Large intestine (tissue), 3 donors: Measurements from ENCODE around the gene ERF. TPM values are rescaled to one million over a fixed set of nuclear protein-coding genes. Genes with fewer than 3 reads are reported as not detected.
"Not testable (repeated sequence)": the region's sequence is repeated elsewhere in the genome, so short reads cannot be mapped to it uniquely, and the experiment has no call there.

ENCODE experiments used
- DNase-seq, 2 donors: peaks; one replicate each; pipeline versions ENCODE4 v3.0.0 to v3.0.0-alpha.2; 2013
- H3K27ac ChIP-seq: one replicate; pipeline ENCODE4 v1.5.1; 2013; ENCODE audit warnings: low read length
- H3K27me3 ChIP-seq: 2 replicates; pipeline ENCODE4 v1.6.1; 2013; ENCODE audit warnings: low read length; ENCODE audit not compliant: control insufficient read depth, insufficient read depth
- H3K36me3 ChIP-seq: 2 replicates; pipeline ENCODE4 v1.6.1; 2013; ENCODE audit warnings: low read length; ENCODE audit not compliant: control insufficient read depth, insufficient read depth
- H3K4me1 ChIP-seq: one replicate; pipeline ENCODE4 v1.6.1; 2013; ENCODE audit warnings: low read length; ENCODE audit not compliant: control insufficient read depth, insufficient read depth
- H3K4me3 ChIP-seq: one replicate; pipeline ENCODE4 v1.5.1; 2013; ENCODE audit warnings: low read length
- H3K9me3 ChIP-seq: one replicate; pipeline ENCODE4 v1.6.1; 2013; ENCODE audit warnings: mild to moderate bottlenecking, low read depth, low read length, moderate library complexity; ENCODE audit not compliant: control insufficient read depth
- WGBS: methylation state at CpG from one replicate; pipeline ENCODE4 v1.1.5; 2013; ENCODE audit warnings: low lambda C conversion rate; ENCODE audit not compliant: insufficient coverage; 5-methylcytosine and 5-hydroxymethylcytosine counted together
- polyA plus RNA-seq: library from polyadenylated mRNA; unstranded; fragments of 120-200 nt; gene quantifications from one replicate; pipeline ENCODE4 v1.2.1, GENCODE V29; 2013

Gene ERF
- polyA plus RNA-seq, 1 donor: 70.3 TPM

DNA sequence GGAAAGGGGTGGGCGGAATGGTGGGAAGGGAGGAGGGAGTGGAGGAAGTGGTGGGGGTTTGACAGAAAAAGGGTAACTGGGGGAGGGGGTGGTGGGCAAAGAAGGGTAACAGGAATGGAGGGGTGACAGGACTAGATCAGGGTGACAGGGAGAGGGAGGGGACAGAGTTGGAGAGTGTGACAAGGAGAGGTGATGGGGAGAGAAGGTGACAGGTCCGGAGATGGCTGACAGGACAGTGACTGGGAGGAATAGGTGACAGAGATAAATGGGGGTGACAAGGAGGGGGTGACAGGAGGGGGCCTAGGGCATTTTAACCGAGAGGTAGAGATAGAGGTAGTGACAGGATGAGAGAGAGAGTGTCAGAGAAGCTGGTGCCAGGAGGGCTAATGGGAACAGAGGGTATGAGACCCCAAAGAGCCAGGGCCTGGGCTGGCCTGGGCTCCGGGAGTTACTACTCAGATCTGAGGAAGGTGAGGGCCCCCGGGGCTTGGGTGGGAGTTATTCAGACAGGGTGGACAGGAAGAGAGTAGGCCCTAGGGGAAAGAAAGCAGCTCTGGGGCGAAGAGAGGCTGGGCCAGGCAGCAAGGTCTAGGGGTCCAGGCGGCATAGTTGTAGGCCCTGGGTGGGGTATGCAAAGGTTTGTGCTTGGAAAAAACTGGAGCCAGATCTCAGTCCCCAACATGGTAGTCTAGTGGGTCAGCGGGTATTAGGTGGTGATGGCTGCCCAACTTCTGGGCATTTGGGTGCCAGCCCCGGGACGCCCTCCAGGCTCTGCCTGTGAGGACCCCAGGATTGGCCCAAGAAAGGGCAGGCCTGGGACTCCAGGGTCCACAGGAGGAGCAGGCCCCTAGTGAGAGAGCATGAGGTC, 14.8 kb upstream of the ERF start:
- 0% methylated on average over 2 of the region's 10 CpGs for WGBS
- H3K36me3 ChIP-seq: peaks cover 33% of the 10 kb centered on the region
- H3K27me3 ChIP-seq: no peaks in the 10 kb centered on the region
- H3K9me3 ChIP-seq: no peaks in the 10 kb centered on the region
- DNase-seq: peak in 1 of 2 donors; percentile 44
- peak overlapping the region; percentile 63 for H3K4me3 ChIP-seq
- H3K4me1 ChIP-seq: peaks cover 28% of the 10 kb centered on the region
- H3K27ac ChIP-seq: peak overlapping the region; percentile 86

DNA sequence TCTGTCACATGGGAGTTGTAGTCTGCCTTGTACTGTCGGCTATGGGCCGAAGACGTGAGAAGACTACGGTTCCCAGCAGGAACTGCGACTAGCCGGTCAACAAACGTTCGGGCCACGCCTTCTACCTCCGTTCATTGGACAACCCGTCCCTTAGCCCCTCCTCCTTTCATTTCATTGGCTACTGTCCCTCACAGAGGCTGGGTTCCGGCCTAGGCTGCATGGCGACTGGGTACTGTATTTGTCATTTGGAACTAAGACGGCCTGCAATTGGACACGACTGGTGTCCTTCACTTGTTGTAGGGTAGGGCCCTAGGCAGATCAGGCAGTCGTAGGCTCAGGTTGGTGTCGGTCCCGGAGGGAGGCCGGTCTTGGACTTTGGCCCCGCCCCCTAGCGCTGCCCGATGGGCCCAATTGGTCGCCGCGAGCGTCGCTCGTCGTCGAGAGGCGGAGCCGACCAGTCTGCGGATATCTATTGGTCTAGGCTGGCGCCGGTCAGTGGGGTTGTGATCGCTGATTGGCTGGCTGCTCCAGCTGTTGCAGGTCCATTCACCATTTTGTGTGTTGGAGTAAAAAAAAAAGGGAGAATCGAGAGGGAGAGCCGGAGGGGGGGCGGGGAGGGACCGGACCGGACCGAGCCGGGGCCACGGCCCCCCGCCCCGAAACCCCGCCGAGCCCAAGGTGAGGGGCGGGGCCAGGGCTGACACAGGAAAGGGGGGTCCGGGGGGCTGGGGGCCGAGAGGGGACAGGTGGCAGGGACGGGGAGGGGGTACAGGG, 14.0 kb upstream of the ERF start, which contains the start of gene CIC:
TSS of gene CIC (plus strand) at position 549 of the 774 bp plus-strand sequence. CDS start 2,532 bp downstream, outside the sequence.
- Histone ChIP-seq H3K4me1 (peaks cover 28% of the 10 kb centered on the region), H3K36me3 (peaks cover 25% of the 10 kb centered on the region), H3K4me3 (peak within 1 kb of the TSS; percentile 70), H3K27me3 (no peaks in the 10 kb centered on the region), H3K27ac (peak within 1 kb of the TSS; percentile 90), H3K9me3 (no peaks in the 10 kb centered on the region)
- peak; percentile 100 for DNase-seq
- no CpG with 5 or more reads among the region's 52 CpGs for WGBS

DNA sequence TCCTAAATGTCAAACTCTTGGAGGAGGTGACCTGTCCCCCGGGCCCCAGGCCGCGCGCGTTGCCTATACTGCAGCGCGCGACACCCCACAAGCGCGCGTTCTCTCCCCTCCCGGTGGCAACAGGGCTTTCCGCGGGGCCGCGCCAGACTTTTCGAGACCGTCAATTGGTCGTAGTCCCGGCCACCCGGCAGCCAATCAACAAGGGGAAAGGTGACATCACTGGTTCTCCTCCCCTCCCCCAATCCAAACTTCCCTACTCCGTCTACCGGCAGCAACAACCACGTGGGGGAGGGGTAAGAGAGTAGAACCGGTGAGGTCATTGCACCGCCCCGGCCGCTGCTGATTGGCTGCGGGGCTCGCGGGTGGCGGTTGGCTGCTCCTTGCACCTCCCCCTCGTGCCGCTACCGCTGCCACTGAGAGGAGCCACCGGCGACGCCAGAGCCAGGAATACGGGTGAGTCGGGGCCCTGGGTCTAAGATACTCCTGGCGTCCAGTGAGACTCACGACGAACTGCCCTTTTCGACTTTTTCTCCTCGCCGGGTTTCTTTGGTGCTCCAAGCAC, 13.3 kb upstream of the ERF start:
- H3K9me3 ChIP-seq: no peaks in the 10 kb centered on the region
- no CpG with 5 or more reads among the region's 46 CpGs for WGBS
- peak overlapping the region; percentile 90 for H3K27ac ChIP-seq
- H3K4me1 ChIP-seq: peaks cover 28% of the 10 kb centered on the region
- H3K4me3 ChIP-seq: peak overlapping the region; percentile 70
- DNase-seq: peak; percentile 100
- peaks cover 18% of the 10 kb centered on the region for H3K36me3 ChIP-seq
- H3K27me3 ChIP-seq: no peaks in the 10 kb centered on the region

DNA sequence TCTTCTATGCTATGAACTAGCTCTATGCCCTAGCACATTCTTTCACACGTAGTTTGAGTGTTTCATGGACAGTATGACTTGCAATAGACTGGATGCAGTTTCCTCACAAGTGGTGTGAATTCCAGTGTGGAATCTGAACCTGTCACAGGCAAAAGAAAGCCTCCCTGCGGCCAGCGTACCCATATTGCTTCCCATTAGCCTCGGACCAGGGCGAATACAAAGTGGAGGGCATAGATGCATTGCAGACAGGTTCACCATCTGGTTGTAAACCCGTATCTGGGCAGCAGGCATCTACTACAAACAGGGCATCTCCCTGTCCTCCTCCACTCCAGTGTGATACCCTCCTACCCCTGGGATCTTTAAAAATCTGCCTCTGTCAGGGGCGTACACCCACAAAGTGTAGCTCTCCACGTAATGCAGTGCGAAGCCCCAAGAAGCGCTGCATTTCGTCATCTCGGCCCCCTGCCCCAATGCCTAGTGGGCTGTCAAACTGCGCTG, 12.8 kb upstream of the ERF start:
- no peaks in the 10 kb centered on the region for H3K9me3 ChIP-seq
- peak overlapping the region; percentile 70 for H3K4me3 ChIP-seq
- no CpG with 5 or more reads among the region's 13 CpGs for WGBS
- peak overlapping the region; percentile 90 for H3K27ac ChIP-seq
- peak in 1 of 2 donors; percentile 22 for DNase-seq
- peaks cover 28% of the 10 kb centered on the region for H3K4me1 ChIP-seq
- H3K27me3 ChIP-seq: no peaks in the 10 kb centered on the region
- peaks cover 13% of the 10 kb centered on the region for H3K36me3 ChIP-seq

DNA sequence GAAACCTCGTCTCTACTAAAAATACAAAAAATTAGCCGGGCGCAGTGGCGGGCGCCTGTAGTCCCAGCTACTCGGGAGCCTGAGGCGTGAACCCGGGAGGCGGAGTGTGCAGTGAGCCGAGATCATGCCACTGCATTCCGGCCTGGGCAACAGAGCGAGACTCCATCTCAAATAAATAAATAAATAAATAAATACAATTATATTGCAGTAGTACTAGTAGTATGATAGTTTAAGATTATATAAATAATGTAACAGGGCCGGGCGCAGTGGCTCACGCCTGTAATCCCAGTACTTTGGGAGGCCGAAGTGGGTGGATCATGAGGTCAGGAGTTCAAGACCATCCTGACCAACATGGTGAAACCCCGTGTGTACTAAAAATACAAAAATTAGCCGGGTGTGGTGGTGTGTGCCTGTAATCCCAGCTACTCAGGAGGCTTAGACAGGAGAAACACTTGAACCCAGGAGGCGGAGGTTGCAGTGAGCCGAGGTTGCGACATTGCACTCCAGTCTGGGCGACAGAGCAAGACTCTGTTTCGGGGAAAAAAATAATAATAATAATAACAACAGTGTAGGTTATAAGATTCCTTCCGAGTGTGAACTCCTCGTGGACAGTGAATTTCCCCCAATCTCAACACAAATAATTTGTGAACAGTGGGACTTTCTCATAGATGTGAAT, 12.1 kb upstream of the ERF start:
- H3K27ac ChIP-seq, DNase-seq: not testable (repeated sequence)
- 88% methylated on average over 3 of the region's 25 CpGs for WGBS

DNA sequence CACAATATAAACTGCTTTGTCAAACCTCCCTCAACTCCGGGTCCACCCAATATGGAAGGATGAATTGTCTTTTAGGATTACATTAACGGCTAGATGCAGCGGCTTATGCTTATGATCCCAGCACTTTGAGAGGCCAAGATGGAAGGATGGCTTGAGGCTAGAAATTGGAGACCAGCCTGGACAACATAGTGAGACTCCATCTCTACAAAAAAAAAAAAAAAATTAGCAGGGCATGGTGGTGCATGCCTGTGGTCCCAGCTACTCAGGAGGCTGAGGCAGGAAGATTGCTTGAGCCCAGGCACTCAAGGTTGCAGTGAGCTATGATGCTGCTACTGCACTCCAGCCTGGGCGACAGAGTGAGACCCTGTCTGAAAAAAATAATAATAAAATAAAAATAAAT, 11.2 kb upstream of the ERF start:
- peaks cover 20% of the 10 kb centered on the region for H3K4me1 ChIP-seq
- not testable (repeated sequence) for H3K27ac ChIP-seq, H3K36me3 ChIP-seq, DNase-seq, H3K9me3 ChIP-seq, H3K27me3 ChIP-seq, H3K4me3 ChIP-seq
- WGBS: no CpG with 5 or more reads among the region's 4 CpGs

More for the DNA sequence above, 12.1 kb upstream of the ERF start:
- not testable (repeated sequence) for H3K9me3 ChIP-seq, H3K27me3 ChIP-seq, H3K4me3 ChIP-seq, H3K36me3 ChIP-seq
- peaks cover 28% of the 10 kb centered on the region for H3K4me1 ChIP-seq

DNA sequence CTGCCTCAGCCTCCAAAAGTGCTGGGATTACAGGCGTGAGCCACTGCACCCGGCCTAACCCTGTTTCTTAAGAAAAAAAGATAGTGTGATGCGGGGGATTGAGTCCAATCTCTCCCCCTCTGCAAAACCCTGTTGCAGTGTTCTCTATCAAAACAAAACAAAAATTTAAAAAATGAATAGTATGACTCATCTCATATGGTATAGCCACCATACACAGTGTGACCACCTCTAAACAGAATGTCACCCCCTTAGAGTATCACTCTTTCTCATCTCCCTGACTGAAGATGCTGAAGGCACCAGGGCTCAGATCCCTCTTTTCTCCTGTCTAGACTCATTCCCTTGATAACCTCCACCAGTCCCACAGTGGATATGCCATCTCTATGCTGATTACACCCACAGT, 6.8 kb upstream of the ERF start:
- no peak overlapping the region for H3K27ac ChIP-seq
- no peaks in the 10 kb centered on the region for H3K9me3 ChIP-seq
- WGBS: no CpG with 5 or more reads among the region's 3 CpGs
- peaks cover 10% of the 10 kb centered on the region for H3K4me1 ChIP-seq
- no peak for DNase-seq
- H3K4me3 ChIP-seq: no peak overlapping the region
- no peaks in the 10 kb centered on the region for H3K27me3 ChIP-seq
- H3K36me3 ChIP-seq: no peaks in the 10 kb centered on the region

DNA sequence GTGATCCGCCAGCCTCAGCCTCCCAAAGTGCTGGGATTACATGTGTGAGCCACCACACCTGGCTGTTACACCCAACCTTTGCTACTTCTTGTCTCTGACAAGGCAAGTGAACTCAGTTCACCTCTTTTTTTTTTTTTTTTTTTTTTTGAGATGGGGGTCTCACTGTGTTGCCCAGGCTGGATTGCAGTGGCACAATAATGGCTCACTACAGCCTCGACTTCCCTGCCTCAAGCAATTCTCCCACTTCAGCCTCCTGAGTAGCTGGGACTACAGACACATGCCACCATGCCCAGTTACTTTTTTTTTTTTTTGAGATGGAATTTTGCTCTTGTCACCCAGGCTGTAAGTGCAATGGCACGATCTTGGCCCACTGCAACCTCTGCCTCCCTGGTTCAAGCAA, 2.9 kb upstream of the ERF start:
- WGBS: no CpG with 5 or more reads among the region's 3 CpGs
- H3K9me3 ChIP-seq, H3K27ac ChIP-seq, DNase-seq, H3K36me3 ChIP-seq, H3K27me3 ChIP-seq, H3K4me3 ChIP-seq: not testable (repeated sequence)
- peaks cover 23% of the 10 kb centered on the region for H3K4me1 ChIP-seq

DNA sequence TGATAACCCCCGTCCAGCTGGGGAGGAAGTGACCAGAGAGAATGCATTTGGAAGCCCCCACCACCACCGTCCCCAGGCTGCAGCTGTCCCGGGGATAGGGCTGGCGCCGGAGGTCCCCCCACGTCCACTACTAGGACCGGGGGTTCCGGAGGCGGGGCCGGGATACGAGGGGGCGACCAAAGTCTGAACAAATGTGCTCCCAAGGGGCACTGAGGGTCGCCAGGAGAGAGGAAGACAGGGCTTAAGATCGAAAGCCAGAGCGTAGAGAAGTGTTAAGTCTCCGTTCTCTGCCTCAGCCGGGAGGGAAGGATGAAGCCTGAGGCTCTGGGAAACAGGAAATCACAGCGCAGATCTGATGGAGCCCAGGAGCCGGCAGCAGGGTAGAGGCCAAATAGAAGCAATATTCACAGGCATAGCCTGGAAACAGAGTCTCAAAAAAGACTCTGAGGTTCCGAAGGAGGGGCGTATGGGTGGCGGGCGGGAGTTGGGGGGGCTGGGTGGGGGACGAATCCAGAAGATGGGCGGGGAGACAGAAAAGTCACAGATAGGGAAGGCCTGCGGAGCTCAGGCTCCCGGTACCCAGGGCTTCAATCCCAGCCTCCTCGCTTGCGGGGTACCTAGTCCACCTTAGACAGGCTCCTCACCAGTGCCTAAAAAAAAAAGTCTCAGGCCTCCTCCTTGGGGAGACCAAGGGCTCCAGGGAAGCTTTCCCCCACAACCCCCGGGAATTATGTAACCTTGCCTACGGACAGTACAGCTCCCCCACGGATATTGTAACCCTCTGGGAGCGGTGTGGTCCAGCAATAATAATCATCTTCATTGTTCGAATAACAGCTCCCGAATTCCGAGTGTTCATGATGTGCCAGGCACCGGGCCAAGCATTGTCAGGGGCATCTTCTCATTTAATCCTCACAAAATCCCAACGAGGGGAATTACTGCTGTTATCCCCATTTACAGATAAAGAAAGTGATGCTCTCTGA, 1.1 kb upstream of the ERF start:
- no peaks in the 10 kb centered on the region for H3K9me3 ChIP-seq
- H3K27me3 ChIP-seq: no peaks in the 10 kb centered on the region
- DNase-seq: peak in 1 of 2 donors; percentile 68
- H3K27ac ChIP-seq: peak overlapping the region; percentile 81
- H3K4me1 ChIP-seq: peaks cover 39% of the 10 kb centered on the region
- no peaks in the 10 kb centered on the region for H3K36me3 ChIP-seq
- WGBS: no CpG with 5 or more reads among the region's 38 CpGs
- H3K4me3 ChIP-seq: peak overlapping the region; percentile 56
